ENCODE measurements around the gene RAX2.

RAX2 gene

DNA sequence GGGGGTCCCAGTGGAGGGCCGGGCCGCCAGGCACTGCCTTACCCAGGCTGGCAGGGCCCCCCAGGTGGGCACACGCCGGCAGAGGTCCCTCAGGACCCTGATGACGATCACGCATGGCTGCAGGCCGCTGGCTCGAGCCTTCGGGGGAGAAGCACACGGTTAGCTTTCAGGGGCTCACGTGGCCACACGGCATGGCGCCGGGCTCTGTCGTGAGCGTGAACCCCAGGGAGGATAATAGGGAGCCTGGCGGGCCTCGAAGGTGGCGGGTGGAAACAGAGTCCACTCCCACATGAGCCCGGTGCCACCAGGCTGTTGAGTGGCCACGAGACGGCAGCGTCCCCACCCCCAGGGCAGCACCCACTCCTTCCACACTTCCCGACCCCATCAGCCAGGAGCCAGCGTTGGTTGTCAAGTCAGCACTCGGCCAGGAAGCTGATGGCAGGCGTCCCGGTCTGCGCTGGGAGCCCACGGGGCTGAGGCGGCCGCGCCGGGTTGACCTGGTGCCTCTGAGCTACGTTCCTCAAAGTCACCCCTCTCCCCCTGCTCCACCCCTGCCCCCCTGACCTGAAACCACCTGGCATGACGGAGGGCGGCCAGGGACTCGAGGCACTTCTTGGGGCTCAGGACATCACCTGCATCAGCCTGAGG, 38.8 kb upstream of the RAX2 start:
- Histone ChIP-seq H3K36me3 (ENCODE audit: control insufficient read depth, insufficient read depth, low read length) (no peaks in the 10 kb centered on the region), H3K4me1 (ENCODE audit: control insufficient read depth, insufficient read depth, low read length, poor library complexity, severe bottlenecking) (peaks cover 9% of the 10 kb centered on the region), H3K4me3 (ENCODE audit: extremely low read depth, insufficient read depth, low read length, poor library complexity, severe bottlenecking) (no peak overlapping the region), H3K9me3 (ENCODE audit: control insufficient read depth, low read length) (no peaks in the 10 kb centered on the region), H3K27ac (ENCODE audit: low read depth, low read length, severe bottlenecking) (no peak overlapping the region)
- WGBS, 2 experiments (ENCODE audit: insufficient coverage in 2 of 2), result 92% methylated on average over 28 to 38 of the region's 38 CpGs

DNA sequence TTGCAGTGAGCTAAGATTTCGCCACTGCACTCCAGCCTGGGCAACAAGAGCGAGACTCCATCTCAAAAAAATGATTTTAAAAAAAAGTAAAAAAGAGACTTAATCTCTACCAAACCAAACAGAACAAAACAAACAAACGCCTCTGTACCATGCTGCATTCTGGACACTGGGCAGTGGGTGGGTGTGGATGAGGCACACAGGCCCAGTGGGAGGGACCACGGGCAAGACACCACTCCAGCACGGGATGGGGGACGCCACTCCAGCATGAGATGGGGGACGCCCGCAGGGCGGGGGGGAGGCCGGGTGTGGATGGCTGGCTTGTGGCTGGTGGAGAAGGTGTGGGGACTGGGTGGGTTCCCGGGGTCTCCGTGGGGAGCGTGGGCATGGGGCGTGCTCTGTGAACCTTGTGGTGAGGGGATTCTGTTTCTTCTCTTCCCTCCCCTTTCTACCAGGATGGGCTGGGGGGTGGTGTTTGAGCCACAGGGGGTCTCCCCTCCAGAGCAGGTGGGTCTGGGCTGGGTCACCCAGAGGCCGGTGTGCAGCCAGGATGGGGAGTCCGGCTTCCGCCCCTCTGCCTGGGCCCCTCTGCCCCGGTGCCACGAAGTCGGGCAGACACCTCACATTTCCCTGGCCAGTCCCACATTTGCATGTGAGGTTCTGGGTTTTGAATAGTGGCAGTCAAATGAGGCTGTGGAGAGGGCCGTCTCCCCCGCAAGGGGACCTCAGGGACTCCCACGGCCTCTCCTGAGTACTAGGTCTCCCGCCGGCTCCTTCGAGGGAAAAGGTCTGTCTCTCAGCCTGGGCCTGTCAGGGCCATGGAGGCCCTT, 38.1 kb upstream of the RAX2 start:
- H3K9me3 ChIP-seq (ENCODE audit: control insufficient read depth, low read length), result no peaks in the 10 kb centered on the region
- 94 to 98% methylated on average over 10 to 19 of the region's 26 CpGs for WGBS, 2 experiments (ENCODE audit: insufficient coverage in 2 of 2)
- H3K4me3 ChIP-seq (ENCODE audit: extremely low read depth, insufficient read depth, low read length, poor library complexity, severe bottlenecking), result no peak overlapping the region
- no peak overlapping the region for H3K27ac ChIP-seq (ENCODE audit: low read depth, low read length, severe bottlenecking)
- H3K4me1 ChIP-seq (ENCODE audit: control insufficient read depth, insufficient read depth, low read length, poor library complexity, severe bottlenecking), result peaks cover 9% of the 10 kb centered on the region
- H3K36me3 ChIP-seq (ENCODE audit: control insufficient read depth, insufficient read depth, low read length), result no peaks in the 10 kb centered on the region

DNA sequence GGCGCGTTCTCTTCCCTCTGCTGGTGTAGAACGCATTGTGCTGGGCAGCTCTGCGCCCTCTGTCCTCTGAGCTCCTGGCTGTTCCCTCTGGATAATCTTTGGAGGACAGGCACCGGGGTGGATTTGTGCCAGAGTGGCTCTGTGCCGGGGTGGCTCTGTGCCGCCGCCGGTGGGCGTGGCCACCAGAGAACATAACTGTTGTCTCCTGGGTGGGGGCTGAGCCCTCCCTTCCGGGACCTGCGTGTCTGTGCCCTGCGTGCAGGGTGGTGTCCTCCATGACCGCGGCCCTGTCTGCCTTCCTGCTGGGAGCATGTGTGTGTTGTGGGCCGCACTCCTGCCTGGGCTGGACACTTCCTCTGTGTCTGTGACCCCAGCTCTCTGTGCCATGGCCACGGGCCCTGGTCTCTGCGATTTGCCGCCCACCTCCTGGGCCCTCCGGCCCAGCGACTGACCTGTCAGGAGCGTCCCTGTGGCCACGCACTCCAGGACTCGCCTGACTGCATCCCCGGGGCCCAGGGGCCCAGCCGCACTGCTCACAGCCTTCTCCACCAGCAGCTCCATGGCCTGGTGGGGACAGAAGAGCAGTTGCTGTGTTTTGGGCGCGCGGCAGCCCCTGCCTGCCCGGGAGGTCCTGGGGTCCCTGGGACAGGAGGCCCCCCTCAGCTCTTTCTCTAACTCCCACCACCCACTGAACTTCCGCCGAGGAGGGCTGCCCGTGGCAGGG, 36.6 kb upstream of the RAX2 start:
- Histone ChIP-seq H3K4me3 (ENCODE audit: extremely low read depth, insufficient read depth, low read length, poor library complexity, severe bottlenecking) (no peak overlapping the region), H3K36me3 (ENCODE audit: control insufficient read depth, insufficient read depth, low read length) (no peaks in the 10 kb centered on the region), H3K27ac (ENCODE audit: low read depth, low read length, severe bottlenecking) (no peak overlapping the region), H3K9me3 (ENCODE audit: control insufficient read depth, low read length) (no peaks in the 10 kb centered on the region), H3K4me1 (ENCODE audit: control insufficient read depth, insufficient read depth, low read length, poor library complexity, severe bottlenecking) (peaks cover 9% of the 10 kb centered on the region)
- WGBS, 2 experiments (ENCODE audit: insufficient coverage in 2 of 2), result 92 to 94% methylated on average over 23 to 31 of the region's 33 CpGs

DNA sequence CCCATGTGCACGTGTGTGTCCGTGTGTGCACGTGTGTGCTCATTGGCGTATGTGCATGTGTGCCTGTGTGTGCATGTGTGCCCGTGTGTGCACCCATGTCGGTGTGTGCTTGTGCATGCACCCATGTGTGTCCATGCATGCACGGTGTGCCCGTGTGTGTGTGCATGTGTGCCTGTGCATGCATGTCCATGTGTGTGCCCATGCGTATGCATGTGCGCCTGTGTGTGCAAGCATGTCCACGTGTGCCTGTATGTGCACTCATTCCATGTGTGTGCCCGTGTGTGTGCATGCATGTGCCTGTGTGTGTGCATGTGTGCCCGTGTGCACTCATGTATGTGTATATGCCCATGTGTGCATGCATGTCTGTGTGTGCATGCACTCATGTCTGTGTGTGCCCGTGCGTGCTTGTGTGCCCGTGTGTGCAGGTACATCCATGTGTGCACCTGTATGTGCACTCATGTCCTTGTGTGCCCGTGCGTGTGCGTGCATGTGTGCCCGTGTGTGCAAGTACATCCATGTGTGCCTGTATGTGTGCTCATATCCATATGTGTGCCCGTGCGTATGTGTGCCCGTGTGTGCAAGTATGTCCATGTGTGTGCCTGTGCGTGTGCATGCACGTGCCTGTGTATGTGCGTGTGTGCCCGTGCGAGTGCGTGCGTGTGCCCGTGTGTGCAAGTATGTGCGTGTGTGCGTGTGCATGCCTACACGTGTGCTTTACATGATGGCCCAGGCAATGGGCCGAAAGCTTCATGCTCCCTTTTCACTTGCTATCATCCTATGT, 35.7 kb upstream of the RAX2 start:
- Histone ChIP-seq H3K36me3 (ENCODE audit: control insufficient read depth, insufficient read depth, low read length) (no peaks in the 10 kb centered on the region), H3K4me3 (ENCODE audit: extremely low read depth, insufficient read depth, low read length, poor library complexity, severe bottlenecking) (no peak overlapping the region), H3K4me1 (ENCODE audit: control insufficient read depth, insufficient read depth, low read length, poor library complexity, severe bottlenecking) (peaks cover 5% of the 10 kb centered on the region), H3K27ac (ENCODE audit: low read depth, low read length, severe bottlenecking) (no peak overlapping the region), H3K9me3 (ENCODE audit: control insufficient read depth, low read length) (no peaks in the 10 kb centered on the region)
- 95 to 96% methylated on average over 35 of the region's 35 CpGs for WGBS, 2 experiments (ENCODE audit: insufficient coverage in 2 of 2)

DNA sequence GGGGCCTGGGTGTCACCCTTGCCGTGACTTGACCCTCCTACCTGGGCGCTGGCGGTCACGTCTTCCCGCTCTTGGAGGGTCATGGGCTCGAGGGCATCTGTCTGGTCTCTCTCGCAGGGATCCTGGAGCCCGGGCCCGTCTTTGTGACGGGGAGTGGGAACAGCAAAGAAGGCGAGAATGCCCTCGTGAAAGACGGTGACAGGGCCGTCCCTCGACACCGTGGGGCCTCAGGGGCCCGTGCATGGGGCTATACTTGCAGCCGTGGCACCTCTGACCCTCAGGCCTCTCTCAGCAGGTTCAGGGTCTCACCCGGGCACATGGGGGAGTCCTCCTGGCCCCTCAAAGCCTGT, 35.1 kb upstream of the RAX2 start:
- no peak overlapping the region for H3K27ac ChIP-seq (ENCODE audit: low read depth, low read length, severe bottlenecking)
- H3K36me3 ChIP-seq (ENCODE audit: control insufficient read depth, insufficient read depth, low read length), result no peaks in the 10 kb centered on the region
- 89% methylated on average over 19 of the region's 19 CpGs for WGBS, 2 experiments (ENCODE audit: insufficient coverage in 2 of 2)
- H3K9me3 ChIP-seq (ENCODE audit: control insufficient read depth, low read length), result no peaks in the 10 kb centered on the region
- peaks cover under 1% of the 10 kb centered on the region for H3K4me1 ChIP-seq (ENCODE audit: control insufficient read depth, insufficient read depth, low read length, poor library complexity, severe bottlenecking)
- no peak overlapping the region for H3K4me3 ChIP-seq (ENCODE audit: extremely low read depth, insufficient read depth, low read length, poor library complexity, severe bottlenecking)

DNA sequence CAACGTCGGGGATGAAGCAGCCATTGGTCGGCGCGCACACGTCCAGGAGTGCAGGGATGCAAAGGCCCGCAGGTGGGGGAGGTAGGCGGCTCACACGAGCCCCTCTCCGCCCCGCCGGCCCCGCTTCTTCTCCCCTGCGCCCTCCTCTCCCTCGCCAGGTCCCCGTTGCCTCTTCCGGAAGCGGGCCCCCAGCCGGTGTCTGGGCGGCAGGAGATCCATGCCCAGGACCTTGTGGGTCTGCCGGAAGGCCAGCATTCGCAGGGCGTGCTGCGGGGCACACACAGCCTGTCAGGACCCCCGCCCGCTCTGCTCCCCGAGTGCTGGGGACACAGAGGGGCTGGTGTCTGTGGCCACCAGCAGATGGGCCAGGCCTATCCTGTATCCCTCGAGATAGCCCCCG, 33.8 kb upstream of the RAX2 start:
- Histone ChIP-seq H3K4me1 (ENCODE audit: control insufficient read depth, insufficient read depth, low read length, poor library complexity, severe bottlenecking) (no peaks in the 10 kb centered on the region), H3K36me3 (ENCODE audit: control insufficient read depth, insufficient read depth, low read length) (no peaks in the 10 kb centered on the region), H3K27ac (ENCODE audit: low read depth, low read length, severe bottlenecking) (no peak overlapping the region), H3K4me3 (ENCODE audit: extremely low read depth, insufficient read depth, low read length, poor library complexity, severe bottlenecking) (no peak overlapping the region), H3K9me3 (ENCODE audit: control insufficient read depth, low read length) (no peaks in the 10 kb centered on the region)
- WGBS, 2 experiments (ENCODE audit: insufficient coverage in 2 of 2), result 93 to 95% methylated on average over 23 to 29 of the region's 29 CpGs

DNA sequence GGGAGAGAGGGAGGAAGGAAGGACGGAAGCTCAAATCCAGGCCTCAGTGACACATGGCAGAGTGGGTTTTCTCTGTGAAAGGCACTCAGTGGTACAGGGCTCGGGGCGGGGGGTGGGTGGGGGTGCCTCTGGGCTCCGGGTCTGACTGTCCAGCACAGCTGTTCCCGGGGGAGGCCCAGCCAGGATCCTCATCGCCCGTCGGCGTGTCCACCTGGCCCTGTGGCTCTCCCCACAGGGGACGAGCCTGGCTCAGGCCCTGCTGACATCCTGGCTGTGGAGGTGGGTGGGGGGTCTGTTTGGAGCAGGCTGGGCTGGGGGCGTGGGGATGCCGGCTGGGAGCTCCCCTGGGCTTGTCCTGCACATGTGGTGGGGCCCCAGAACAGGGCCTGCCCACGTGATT, 32.4 kb upstream of the RAX2 start:
- WGBS, 2 experiments (ENCODE audit: insufficient coverage in 2 of 2), result 85 to 88% methylated on average over 6 to 12 of the region's 13 CpGs
- Histone ChIP-seq H3K4me1 (ENCODE audit: control insufficient read depth, insufficient read depth, low read length, poor library complexity, severe bottlenecking) (no peaks in the 10 kb centered on the region), H3K27ac (ENCODE audit: low read depth, low read length, severe bottlenecking) (no peak overlapping the region), H3K4me3 (ENCODE audit: extremely low read depth, insufficient read depth, low read length, poor library complexity, severe bottlenecking) (no peak overlapping the region), H3K9me3 (ENCODE audit: control insufficient read depth, low read length) (no peaks in the 10 kb centered on the region), H3K36me3 (ENCODE audit: control insufficient read depth, insufficient read depth, low read length) (no peaks in the 10 kb centered on the region)

DNA sequence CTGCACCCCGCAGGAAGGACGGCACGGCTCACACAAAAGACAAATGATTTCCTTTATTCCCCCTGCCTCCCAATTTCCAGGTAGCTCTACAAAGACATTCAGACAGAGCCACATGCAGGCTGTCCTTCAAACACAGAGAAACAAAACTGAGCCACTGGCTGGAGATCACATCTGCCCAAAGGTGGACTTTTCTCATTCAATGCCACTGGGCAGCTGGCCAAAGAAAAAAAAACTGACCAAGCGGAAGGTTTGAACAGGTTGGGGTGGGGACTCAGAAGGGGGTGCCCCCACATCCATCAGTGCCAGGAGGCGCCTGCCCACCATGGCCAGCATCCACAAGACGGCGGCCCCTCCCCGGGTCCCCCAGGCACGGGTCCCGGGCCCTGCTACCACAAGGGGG, 32.0 kb upstream of the RAX2 start:
- Histone ChIP-seq H3K27ac (ENCODE audit: low read depth, low read length, severe bottlenecking) (no peak overlapping the region), H3K9me3 (ENCODE audit: control insufficient read depth, low read length) (no peaks in the 10 kb centered on the region), H3K4me3 (ENCODE audit: extremely low read depth, insufficient read depth, low read length, poor library complexity, severe bottlenecking) (no peak overlapping the region), H3K36me3 (ENCODE audit: control insufficient read depth, insufficient read depth, low read length) (no peaks in the 10 kb centered on the region), H3K4me1 (ENCODE audit: control insufficient read depth, insufficient read depth, low read length, poor library complexity, severe bottlenecking) (no peaks in the 10 kb centered on the region)
- 94 to 99% methylated on average over 9 to 10 of the region's 10 CpGs for WGBS, 2 experiments (ENCODE audit: insufficient coverage in 2 of 2)

DNA sequence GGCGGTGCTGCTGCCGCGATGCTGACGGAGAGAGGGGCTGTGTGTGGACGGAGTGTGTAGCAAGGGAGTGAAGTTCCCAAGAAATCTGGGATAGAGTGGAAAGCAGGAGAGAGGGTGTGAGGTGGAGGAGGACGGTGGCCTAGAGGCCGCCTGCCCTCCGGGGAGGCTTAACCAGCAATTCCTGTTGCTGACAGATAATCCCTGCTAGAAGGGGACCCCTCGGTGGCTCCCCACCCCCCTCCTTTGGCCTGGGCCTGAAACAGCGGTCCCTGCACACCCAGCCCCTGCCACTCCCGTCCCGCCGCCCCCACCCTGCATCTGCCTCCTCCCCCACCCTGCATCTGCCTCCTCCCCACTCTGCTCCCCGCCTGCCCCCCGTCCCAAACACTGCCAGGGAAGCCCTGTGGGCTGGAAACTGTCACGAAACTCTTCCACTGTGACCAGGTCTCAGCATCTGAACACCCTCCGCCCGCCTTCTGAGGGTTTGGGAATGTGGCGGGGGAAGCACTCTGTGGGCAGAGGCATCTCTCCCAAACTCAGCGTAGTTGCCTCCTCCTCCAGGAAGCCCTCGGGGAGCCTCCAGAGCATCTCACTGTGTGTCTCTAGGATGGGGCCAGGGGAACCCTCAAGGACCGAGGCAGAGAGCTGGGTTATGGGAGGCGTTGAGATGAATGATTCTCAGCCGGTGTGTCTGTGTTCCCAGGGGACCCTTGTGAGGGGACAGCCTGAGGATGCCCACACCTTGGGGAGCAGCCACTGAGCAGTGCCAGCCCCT, 31.3 kb upstream of the RAX2 start:
- Histone ChIP-seq H3K27ac (ENCODE audit: low read depth, low read length, severe bottlenecking) (no peak overlapping the region), H3K9me3 (ENCODE audit: control insufficient read depth, low read length) (no peaks in the 10 kb centered on the region), H3K36me3 (ENCODE audit: control insufficient read depth, insufficient read depth, low read length) (no peaks in the 10 kb centered on the region), H3K4me1 (ENCODE audit: control insufficient read depth, insufficient read depth, low read length, poor library complexity, severe bottlenecking) (no peaks in the 10 kb centered on the region), H3K4me3 (ENCODE audit: extremely low read depth, insufficient read depth, low read length, poor library complexity, severe bottlenecking) (no peak overlapping the region)
- WGBS, 2 experiments (ENCODE audit: insufficient coverage in 2 of 2), result 93 to 94% methylated on average over 11 to 17 of the region's 24 CpGs
